ENCODE data around the gene POLR1C.

- TF ChIP-seq, protein P1, sequence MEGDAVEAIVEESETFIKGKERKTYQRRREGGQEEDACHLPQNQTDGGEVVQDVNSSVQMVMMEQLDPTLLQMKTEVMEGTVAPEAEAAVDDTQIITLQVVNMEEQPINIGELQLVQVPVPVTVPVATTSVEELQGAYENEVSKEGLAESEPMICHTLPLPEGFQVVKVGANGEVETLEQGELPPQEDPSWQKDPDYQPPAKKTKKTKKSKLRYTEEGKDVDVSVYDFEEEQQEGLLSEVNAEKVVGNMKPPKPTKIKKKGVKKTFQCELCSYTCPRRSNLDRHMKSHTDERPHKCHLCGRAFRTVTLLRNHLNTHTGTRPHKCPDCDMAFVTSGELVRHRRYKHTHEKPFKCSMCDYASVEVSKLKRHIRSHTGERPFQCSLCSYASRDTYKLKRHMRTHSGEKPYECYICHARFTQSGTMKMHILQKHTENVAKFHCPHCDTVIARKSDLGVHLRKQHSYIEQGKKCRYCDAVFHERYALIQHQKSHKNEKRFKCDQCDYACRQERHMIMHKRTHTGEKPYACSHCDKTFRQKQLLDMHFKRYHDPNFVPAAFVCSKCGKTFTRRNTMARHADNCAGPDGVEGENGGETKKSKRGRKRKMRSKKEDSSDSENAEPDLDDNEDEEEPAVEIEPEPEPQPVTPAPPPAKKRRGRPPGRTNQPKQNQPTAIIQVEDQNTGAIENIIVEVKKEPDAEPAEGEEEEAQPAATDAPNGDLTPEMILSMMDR (IDR thresholded peaks at IDR 0.05; ENCODE audit: low read length) = no peak
- no peak for TF ChIP-seq EZH2 (optimal IDR thresholded peaks at IDR 0.05; ENCODE audit: low read depth, low read length)
These were observed 16.0 kb upstream of the POLR1C start for GRCh38 chr6:43500921-43501320.
